HFF-Myc (cell line): ENCODE data around the gene TTC31.

Experiments
- DNase-seq: peaks from one replicate; pipeline ENCODE4 v3.0.0-alpha.2; 2011; ENCODE audit warnings: low read depth; ENCODE audit errors: extremely low read depth
- H3K4me3 ChIP-seq: replicated peaks from 2 replicates; pipeline ENCODE4 v1.5.1; 2011; ENCODE audit warnings: low read depth, mild to moderate bottlenecking, control low read depth, low read length
- TF ChIP-seq, protein P1 (sequence below): IDR thresholded peaks from 2 replicates; pipeline ENCODE4 v1.5.1; 2012; ENCODE audit warnings: mild to moderate bottlenecking, low read depth, low read length, control low read depth; ENCODE audit errors: missing control alignments

The TTC31 gene

DNA sequence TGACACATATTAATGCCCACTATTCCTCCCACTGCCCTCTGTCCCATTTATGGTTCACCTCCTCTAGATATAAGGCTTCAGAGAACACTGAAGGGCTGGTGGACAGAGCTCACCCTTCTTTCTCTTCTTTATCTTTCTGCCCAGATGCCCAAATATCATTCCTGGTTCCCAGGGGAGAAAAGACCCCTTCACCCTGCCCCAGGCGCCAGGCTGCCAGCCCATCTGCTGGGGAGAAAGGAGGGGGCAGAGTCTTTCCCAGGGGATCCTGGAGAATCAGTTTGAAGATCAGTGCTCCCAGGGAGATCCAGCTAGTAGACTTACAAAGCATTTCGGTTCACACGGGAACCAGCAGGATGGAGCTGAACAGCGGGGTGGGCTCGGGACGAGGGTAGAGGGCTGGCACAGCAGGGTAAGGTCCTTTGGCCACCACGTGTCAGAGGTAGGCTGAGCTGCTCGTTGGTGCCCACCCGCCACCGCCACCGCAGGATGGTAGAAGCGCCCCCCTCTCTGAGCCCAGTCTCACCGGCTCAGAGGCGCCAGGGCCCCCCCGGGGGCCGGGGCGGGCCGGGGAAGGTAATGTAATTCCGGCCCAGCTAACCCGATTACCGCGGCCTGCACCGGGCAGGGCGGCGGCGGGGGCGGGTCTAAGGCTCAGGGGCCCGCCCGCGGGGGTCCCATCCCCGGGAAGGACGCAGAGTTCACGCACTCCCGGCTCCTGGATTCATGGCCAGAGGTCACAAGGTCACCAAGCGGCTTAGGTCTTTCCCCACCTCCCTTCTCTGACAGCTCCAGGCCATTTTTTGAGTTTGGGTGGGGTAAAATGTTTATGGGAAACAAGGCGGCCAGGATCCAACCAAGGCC lies 30.1 kb downstream of the TTC31 start:
- DNase-seq, result no peak
- TF ChIP-seq, protein P1, sequence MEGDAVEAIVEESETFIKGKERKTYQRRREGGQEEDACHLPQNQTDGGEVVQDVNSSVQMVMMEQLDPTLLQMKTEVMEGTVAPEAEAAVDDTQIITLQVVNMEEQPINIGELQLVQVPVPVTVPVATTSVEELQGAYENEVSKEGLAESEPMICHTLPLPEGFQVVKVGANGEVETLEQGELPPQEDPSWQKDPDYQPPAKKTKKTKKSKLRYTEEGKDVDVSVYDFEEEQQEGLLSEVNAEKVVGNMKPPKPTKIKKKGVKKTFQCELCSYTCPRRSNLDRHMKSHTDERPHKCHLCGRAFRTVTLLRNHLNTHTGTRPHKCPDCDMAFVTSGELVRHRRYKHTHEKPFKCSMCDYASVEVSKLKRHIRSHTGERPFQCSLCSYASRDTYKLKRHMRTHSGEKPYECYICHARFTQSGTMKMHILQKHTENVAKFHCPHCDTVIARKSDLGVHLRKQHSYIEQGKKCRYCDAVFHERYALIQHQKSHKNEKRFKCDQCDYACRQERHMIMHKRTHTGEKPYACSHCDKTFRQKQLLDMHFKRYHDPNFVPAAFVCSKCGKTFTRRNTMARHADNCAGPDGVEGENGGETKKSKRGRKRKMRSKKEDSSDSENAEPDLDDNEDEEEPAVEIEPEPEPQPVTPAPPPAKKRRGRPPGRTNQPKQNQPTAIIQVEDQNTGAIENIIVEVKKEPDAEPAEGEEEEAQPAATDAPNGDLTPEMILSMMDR, result no peak
- no peak overlapping the region for H3K4me3 ChIP-seq

DNA sequence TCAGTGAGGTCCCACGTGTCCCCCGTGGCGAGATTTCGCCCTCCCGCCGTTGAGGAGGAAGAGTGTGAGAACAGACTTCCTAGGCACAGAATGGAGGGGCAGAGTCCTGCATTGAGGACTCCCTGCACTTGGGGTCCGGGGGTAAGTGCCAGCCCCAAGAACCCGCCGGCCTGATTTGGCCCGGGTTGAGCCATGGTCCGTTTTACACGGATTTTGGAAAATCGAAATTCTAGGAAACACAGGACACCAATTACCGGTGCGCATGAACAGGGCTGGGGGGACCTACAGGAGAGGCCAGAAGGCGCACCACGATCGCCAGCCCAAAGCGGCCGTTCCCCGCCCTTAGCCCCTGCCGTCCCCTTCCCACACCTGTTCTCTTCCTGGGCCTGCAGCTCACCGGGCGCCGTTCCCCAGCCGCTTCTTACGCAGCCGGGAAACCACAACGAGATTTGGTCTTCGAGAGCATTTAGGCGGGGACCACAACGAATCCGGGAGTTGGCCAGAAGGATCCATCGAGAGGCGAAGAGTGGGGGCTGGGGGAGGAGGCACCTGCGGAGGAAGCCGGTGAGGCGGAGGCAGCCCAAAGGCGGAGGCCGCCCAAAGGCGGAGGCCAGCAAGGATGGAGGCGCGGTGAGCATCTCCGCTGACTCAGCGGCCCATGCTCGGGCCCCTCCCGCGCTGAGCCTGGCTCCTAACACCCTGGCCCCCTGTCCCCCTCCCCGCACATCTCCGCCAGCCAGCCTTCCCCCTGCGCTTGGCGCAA lies 30.9 kb downstream of the TTC31 start:
- no peak for DNase-seq
- TF ChIP-seq, protein P1, result no peak
- H3K4me3 ChIP-seq, result no peak overlapping the region

DNA sequence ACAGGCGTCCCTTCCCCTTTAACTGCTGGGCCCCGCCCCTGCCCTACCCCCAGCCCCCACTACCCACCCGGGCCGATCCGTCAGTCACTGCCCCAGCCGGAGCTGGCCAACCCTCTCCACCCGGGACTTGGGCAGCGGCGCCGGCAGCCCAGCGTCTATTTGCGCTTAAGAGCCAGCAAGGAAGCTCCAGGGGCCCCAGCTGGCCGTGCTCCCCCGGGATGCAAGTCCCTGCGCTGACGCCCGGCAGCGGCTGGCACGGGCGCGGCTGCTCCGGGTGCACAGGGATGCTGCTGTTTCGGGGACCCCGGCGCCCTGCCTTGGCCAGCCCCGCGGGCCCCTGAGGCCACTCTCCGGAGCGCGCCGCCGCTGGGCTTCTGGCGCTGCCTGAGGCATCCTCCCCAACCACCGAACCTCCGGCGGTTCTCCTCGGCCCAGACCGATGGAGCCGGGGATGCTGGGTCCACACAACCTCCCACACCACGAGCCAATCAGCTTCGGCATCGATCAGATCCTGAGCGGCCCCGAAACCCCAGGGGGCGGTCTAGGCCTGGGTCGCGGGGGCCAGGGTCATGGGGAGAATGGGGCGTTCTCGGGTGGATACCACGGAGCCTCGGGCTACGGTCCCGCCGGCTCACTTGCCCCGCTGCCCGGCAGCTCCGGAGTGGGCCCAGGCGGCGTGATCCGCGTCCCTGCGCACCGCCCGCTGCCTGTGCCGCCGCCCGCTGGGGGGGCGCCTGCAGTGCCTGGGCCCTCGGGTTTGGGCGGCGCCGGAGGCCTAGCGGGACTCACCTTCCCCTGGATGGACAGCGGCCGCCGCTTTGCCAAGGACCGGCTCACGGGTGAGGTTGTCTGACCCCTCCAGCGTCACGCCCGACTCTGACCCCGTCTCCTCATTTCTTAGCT lies 31.7 kb downstream of the TTC31 start, which contains the start of gene TLX2:
Gene TLX2 (plus strand): TSS at position 83 of the 903 bp plus-strand sequence. CDS start 357 bp downstream, at position 440.
- no peak within 1 kb of the TSS for H3K4me3 ChIP-seq
- DNase-seq, result no peak

DNA sequence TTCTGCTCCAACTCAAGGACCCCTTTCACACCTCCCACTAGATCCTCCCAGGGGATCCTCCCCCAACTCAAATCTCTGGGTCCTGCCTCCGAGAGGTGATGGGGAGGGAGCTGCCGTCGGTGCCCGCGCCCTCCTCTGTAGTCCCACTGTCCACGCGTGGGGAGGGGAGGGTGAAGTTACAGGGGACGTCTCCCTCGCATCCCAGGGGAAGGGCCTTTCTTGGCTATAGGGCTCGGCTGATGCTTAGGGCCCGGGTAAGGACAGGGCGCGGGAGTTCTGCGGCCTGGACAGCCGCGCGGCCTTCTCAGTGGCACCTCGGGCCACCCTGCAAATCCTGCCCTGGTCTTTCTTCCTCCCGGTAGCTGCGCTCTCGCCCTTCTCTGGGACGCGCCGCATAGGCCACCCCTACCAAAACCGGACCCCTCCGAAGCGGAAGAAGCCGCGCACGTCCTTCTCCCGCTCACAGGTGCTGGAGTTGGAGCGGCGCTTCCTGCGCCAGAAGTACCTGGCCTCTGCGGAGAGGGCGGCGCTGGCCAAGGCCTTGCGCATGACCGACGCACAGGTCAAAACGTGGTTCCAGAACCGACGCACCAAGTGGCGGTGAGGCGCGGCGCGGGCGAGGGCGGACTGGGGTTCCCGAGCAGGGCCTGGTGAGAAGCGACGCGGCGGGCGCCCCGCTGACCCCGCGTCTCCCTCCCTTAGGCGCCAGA lies 32.5 kb downstream of the TTC31 start:
- TF ChIP-seq, protein P1, result no peak
- H3K4me3 ChIP-seq, result no peak overlapping the region
- DNase-seq, result no peak

More for the DNA sequence above, 31.7 kb downstream of the TTC31 start, which contains the start of gene TLX2:
- TF ChIP-seq, protein P1, result no peak

DNA sequence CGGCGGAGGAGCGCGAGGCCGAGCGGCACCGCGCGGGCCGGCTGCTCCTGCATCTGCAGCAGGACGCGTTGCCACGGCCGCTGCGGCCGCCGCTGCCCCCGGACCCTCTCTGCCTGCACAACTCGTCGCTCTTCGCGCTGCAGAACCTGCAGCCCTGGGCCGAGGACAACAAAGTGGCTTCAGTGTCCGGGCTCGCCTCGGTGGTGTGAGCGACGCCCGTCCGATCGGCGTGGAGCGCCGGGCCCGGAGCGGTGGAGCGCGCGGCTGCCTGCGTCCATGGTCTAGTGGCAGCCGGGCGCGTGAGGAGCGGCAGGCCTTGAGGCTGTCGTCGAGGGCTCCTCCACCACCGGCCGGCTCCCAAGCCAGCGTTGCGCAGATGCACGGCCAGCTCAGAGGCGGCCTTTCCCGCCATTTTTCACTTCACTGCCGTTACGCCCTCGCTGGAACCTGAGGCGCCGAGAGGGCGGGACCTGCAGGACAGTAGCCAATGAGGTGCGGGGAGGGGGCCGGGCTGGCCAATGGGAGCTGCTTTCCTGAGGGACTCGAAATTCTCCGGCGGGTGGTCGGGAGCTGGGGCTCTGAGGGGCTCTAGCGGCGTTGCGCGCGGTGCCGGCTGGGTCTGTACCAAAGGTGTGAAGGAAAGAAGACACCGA lies 33.2 kb downstream of the TTC31 start:
- H3K4me3 ChIP-seq, result no peak overlapping the region
- TF ChIP-seq, protein P1, result no peak
- no peak for DNase-seq

DNA sequence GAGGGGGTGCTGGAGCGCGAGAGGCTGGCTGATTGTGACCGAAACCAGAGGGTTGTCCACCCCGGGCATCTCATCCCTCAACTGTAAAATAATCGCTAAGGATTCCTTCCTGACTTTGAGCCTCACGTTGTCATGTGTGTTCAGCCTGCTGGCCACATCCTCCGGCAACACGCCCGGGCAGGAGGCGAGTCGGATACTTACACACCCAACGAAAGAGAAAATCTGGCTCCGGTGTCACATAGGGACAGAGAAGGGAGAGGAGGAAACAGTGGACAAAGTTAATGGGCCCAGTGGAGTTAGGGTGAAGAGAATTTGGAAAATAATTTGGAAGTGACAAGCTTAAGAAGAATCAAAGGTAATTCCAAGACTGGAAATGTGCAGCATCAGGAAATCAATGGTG lies 33.8 kb downstream of the TTC31 start:
- DNase-seq, result no peak
- H3K4me3 ChIP-seq, result no peak overlapping the region
- TF ChIP-seq, protein P1, result no peak
